Activated T-cell treated with anti-CD3 and anti-CD28 coated beads for 1 hour (primary cell): ENCODE results near the gene PPFIA3.
"Not testable (repeated sequence)": the region's sequence is repeated elsewhere in the genome, so short reads cannot be mapped to it uniquely, and the experiment has no call there.

Experiments used
- DNase-seq: peaks from one replicate; pipeline ENCODE4 v3.0.0-alpha.2; 2020; ENCODE audit warnings: low read depth

The PPFIA3 gene

DNA sequence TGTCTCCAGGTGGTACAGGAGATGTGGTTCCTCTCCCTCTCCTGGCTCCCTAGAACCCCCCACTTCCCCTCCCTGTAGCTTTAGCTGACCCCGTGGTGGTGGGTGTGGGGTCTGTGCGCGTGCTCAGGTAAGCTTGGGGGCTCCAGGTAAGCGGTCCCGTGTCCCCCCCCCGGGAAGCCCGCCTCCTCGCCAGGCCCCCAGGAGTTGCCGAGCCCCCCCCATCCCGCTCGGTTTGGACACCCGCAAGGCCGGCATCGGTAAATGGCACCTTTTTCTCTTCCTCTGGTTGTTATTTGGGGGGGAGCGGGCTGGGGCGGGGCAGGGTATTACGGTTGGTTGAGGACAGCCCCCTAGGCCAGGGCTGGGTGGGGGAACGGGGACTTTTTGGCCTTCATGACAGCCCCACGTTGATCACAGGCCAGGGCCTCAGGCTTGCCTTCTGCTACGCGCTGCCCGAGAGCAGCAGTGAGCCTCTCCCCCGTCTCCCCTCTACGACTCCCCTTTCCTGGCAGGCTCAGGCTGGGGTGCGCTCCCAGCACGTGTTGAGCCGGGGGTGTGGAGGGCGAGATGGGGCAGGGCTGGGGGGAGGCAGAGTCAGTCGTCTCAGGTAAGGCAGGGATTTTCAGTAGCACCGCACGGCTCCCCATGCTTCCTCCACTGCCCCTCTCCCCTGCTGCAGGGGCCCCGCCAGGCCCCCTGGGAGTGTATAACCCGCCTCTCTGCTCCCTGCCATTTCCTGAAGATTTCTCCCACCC, 15.8 kb upstream of the PPFIA3 start:
- DNase-seq, result no peak

DNA sequence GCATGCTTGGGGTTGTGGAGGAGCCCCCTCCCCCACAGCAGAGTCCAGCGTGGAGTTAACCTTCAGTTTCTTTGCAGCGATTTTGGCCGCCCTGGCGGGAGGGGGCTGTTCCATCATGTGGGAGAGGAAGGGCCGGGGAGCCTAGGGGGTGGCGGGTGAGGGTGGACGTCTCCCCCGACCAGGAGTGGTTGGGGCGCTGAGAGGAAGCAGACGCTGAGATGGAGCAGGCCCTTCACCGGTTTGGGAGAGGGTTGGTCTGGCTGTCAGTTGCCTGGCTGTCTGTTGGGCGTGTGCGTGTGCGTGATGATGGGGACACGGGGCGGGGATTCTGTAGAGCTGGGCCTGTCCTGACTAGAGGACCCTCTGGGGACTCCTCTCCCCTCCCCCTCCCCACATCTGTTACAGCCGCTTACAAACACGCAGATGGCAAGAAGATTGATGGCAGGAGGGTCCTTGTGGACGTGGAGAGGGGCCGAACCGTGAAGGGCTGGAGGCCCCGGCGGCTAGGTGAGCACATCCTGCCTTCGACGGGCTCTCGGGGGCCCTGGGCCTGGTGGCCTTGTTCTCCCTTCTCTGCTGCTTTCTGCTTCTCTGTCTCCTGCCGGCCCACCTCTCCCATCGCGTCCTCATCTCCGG, 15.0 kb upstream of the PPFIA3 start:
- no peak for DNase-seq

DNA sequence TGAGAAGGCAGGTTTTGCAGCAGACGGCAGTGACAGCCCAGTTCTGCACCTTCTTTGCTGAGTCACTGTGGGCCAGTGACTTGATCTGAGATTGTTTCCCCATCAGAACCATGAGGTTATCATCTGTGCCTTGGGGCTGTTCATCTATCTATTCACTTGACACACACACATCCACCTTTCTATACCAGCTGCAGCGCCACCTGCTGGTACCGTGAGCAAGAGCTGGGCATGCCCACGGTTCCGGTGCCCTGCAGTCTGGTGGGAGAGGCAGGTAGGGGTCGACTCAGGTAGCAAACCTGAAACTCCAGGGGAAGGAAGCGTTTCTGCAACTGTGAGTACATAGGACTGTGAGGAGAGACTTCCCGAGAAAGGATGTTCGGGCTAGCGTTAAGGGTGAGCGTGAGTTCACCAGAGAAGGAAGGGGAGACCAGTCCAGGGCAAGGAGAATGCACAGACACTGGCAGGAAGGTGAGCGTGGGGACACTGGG, 12.7 kb upstream of the PPFIA3 start:
- DNase-seq, result peak; percentile 67

DNA sequence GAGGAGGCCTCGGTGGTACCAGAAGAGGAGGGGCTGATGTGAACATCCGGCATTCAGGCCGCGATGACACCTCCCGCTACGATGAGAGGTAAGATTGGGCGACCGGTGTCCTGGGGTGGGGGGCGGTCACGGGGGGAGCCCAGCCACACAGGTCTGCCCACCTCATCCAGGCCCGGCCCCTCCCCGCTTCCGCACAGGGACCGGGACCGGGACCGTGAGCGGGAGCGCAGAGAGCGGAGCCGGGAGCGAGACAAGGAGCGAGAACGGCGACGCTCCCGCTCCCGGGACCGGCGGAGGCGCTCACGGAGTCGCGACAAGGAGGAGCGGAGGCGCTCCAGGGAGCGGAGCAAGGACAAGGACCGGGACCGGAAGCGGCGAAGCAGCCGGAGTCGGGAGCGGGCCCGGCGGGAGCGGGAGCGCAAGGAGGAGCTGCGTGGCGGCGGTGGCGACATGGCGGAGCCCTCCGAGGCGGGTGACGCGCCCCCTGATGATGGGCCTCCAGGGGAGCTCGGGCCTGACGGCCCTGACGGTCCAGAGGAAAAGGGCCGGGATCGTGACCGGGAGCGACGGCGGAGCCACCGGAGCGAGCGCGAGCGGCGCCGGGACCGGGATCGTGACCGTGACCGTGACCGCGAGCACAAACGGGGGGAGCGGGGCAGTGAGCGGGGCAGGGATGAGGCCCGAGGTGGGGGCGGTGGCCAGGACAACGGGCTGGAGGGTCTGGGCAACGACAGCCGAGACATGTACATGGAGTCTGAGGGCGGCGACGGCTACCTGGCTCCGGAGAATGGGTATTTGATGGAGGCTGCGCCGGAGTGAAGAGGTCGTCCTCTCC, 11.5 kb upstream of the PPFIA3 start:
- no peak for DNase-seq

DNA sequence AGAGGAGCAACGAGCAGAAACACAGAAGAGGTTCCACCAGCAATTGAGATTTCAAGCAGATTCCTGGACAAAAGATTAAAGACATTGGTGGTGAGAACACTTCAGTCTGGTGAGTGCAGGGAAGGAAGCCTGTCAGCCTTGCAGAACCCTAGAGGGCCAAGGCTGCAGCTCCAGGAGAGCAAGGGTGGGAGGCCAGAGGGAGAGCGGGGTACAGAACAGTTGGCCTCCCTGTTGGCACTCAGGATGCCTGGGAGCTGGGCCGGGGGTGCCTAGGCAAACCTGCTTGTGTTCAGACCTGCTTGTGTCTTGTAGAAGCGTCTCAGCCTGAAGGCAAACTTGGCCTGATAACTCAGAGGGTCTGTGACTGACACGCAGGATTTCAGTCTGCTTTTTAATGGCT, 10.3 kb upstream of the PPFIA3 start:
- DNase-seq, result no peak

DNA sequence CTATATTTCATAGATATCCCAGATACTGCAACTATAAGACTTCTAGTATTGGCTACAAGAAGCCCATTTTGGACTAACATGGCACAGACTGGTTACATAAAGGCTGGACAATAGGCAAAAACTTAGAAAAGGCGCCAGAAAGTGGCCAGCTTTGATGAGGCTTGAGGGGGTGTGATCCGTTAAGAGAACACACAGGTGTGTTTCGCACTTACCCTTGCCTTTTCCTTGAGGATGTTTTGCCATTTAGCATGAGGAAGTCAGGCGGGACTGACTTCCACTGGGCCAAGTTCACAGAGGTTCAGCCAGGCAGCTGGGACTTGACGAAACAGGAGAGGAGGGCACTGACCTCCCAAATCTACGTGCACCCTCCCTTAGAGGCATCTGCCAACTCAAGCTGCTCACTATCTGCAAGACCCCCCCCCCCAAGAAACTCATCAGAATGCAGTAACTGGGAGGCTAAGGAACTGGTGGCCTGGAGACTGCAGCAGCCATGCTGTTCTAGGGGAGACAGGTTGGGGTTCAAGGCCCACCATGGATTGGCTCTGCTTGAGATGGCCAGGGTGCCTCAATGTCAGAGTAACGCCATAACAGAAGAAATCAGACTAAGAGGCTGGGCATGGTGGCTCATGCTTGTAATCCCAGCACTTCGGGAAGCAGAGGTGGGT, 9.6 kb upstream of the PPFIA3 start:
- no peak for DNase-seq

DNA sequence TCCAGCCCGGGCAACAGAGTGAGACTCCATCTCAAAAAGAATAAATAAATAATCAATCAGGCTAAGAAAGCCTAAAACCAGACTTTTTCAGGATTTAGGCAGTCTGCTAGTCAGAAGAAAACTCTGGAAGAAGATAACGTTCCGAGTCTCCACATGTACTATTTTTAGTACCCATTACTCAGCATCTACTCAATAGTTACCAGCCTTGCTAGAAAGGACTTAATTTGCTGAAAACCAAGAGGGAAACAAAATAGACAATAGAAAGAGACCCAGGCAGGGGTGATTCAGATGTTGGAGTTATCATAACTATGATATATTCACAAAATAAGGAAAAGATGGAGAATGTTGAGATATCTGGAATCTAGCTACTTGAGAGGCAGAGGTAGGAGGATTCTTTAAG, 8.8 kb upstream of the PPFIA3 start:
- no peak for DNase-seq

DNA sequence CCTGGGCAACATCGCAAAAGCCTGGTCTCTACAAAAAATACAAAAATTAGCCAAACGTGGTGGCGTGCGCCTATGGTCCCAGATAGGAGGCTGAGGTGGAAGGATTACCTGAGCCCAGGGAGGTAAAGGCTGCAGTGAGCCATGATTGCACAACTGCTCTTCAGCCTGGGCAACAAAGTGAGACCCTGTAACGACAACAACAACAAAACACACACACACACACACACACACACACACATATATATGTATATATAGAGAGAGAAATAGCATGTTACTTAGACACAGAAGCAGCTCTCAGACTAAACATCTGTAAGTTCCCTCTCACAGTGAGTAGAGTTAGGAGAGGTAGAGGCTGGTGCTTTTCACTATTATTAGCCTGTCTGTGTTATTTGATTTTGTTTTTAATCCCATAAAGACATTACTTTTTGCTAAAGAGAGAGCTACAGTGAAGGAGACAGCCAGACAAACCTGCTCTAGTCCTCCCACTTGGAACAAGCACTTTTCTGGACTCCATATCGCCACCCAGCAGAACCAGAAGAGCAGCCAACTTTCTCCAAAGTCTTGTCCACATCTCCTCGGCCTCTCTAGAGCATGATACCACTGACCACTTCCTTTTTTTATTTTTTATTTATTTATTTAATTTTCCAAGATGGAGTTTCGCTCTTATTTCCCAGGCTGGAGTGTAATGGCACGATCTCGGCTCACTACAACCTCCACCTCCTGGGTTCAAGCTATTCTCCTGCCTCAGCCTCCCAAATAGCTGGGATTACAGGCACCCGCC, 7.9 kb upstream of the PPFIA3 start:
- no peak for DNase-seq

DNA sequence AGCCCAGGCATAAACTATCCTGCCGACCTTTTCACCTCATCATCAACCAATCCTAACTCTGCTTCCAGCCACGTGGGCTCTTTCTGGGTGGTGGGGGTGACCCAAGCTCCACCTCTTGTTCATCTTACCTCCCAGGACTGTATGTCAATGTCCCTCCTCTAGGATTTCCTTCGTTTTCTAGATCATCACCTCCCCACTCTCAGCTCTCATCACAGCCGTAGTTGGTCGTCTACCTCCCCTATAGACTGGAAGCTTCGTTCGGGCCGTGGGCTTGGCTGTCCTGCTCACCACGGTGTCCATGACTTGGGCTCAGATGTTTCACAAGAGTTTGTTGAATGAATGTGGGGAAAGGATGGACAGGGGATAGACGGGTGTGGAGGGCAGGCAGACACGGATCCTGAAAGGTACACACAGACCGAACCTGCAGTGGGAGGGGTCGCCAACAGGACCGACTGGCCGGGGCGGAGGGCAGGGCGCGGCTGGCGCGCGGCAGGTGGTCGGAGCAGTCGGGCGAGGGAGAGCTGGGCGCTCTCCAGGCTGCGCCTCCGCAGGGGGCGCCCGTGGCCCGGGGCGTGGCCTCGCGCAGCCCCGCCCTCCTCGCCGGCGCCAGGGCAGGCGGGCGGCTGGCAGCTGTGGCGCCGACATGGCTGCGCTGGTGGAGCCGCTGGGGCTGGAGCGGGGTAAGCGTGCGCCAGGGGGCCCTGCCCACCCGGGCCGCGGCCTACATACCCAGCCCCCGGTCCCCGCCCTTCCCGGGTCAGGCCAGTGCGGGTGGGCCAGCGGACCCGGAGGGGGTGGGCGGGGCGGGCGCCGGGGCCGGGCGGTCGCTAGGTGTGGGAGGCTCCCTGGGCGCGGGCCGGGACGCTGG, 5.3 kb upstream of the PPFIA3 start, which contains the start of gene LIN7B:
TSS of gene LIN7B (plus strand) at position 609 of the 868 bp plus-strand sequence. CDS start at position 644, 35 bp downstream.
- DNase-seq, result peak; percentile 62

DNA sequence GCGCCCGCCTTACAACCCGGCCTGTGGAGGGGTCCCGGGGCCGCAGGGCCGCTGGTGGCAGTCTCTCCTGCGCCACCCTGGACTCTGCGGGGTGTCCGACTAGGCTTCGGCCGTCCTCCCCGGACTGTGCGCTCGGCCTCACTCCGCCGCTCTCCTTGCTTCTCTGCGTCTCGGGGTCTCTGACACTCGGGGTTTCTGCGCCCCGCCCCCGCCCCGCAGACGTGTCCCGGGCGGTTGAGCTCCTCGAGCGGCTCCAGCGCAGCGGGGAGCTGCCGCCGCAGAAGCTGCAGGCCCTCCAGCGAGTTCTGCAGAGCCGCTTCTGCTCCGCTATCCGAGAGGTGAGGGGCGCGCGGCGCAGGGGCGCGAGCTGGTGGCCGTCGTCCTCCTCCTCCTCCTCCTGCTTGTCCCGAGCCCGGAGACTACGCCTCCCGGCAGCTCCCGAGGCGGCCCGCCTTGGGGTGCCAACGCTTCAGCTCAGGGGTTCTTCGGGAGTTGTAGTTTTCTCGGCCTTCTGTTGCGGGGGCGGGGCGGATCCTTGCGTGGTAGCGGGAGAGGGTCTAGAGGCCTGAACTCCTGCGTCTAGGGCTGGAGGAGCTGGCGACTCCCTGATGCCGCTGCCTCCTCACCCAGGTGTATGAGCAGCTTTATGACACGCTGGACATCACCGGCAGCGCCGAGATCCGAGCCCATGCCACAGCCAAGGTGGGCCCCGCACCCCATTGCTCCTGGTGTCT, 4.5 kb upstream of the PPFIA3 start:
- peak; percentile 37 for DNase-seq

DNA sequence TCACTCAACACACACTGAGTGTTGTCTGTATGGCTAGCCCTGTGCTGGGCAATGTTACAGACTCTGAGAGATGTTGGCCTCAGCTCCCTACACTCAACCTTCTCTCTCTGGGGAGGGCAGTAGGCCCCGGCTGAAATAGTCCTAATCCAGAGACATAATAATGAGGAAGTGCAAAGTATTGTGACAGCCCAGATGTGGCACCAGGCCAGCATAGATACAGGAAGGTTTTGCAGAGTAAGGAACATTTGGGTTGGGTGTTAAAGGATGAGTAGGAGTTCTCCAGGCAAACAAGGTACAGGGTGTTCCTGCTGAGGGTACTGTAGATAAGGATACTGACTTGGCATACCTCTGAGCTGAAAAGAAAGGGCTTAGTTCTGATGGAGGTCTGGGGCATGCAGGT, 2.8 kb upstream of the PPFIA3 start:
- no peak for DNase-seq

DNA sequence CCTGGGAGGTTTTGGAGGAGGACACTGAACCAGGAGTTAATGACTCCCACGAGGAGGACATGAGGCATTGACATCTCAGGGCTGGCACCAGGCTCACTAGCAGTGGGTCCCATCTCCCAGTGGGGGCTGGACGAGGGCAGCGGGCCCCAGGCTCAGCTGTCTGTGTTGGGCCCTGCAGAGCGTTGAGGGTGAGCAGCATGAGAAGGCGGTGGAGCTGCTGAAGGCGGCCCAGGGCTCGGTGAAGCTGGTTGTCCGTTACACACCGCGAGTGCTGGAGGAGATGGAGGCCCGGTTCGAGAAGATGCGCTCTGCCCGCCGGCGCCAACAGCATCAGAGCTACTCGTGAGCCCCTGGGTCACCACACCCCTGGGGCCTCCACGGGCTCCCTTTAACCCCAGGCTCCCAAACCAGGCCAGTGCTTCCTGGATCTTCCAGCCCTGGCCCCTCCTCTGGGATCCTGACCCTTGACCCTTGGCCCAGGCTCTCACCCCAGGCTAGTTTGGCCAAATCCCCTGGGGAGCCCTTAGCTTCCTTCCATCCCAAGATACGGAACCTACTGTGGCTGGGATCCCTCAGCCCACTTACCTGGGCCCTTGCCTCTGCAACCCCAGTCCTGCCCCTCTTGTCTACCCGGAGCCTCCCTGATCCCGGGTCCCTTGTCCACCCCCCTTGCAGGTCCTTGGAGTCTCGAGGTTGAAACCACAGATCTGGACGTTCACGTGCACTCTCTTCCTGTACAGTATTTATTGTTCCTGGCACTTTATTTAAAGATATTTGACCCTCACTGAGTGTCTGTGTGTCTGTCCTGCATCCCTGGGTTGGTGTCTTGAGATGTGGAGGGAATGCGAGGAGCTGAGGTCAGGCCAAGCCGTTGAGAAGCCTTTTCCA, 1.4 kb upstream of the PPFIA3 start:
- DNase-seq, result no peak

DNA sequence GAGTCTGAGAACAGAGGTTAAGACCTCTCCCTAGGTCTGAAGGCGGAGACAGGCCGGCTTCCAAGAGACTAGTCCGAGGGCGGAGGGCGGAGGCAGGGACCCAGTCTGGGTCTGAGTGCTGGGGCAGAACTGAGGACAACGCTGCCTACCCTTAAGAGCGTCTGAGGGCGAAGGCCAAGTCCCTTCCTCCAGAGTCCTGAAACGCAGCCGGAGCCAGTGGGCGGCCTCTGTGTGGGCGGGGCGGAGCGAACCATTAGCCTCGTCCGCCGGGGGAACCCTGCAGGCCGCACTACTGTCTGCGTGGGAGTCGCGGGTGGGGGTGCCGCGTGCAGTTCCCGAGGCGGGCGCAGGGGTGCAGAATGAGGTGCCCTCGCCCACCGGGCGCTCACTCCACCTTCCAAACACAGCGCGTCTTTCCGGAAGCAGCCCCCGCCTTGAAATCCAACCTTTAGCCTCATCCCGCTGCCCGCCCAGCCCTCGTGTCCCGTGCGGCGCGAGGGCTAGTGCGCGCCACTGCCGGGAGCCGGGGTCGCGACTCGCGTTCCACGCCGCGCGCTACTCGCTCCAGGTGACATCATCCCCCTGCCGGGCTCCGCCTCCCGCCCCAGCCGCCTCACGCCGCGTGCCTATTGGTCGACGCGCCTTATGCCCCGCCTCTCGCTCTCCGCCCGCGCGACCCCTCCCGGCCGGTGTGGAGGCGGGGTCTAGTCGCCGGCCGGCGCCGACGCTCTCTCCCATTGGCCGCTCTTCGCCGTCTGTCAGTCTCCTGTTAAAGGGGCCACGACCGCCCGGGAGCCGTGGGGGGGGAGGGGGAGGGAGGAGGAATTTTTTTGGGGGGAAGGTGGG, 556 bp upstream of the PPFIA3 start, which contains the start of gene C19orf73:
TSS of gene C19orf73 (minus strand) at position 579 of the 846 bp plus-strand sequence. CDS start at position 458, 121 bp downstream.
- peak; percentile 93 for DNase-seq

DNA sequence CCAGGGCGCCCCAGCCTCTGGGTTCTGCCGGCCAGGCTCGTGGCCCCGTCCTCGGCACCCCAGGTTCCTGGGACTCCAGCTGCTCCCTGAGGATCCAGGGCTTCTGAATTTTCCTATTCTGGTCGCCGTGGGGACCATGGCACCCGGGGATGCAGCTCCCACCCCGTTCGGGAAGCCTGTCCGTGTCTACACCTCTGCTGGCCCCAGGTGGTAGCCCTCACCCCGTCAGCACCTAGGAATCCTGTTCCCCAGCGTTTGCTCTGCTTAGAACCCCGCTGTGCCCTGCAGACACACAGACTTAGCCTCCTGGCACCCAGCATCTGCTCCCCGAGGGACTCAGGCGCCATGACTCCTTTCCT, 960 bp downstream of the PPFIA3 start:
- no peak for DNase-seq

DNA sequence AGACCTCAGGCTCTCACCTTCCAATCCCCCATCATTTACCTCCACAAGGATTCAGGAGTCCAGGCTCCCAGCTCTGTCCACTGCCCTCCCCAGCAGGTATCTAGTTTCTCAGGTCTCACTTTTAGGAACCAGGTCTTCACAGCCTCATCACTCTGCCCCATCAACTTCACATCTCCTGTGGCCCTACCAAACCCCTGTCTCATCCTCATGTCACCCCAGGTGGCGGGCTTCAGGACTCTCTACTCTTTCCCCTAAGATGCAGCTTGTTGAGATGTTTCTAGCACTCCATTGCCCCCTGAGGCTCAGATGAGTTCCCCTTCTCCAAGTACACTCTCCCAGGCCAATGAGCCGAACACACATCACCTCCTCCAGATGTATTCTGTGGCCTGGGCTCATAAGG, 1.5 kb downstream of the PPFIA3 start:
- no peak for DNase-seq

DNA sequence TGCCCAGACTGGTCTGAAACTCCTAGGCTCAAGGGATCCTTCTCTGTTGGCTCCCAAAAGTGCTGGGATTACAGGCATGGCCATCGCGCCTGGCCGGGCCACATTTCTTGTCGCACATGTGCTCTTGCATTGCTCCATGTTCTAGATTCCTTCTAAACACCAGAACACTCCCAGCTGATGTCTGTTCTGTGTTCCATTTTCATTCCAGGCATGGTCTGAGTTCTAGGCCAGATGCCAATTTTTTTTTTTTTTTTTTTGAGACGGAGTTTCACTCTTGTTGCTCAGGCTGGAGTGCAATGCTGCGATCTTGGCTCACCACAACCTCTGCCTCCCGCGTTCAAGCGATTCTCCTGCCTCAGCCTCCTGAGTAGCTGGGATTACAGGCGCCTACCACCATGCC, 2.5 kb downstream of the PPFIA3 start:
- DNase-seq, result not testable (repeated sequence)

DNA sequence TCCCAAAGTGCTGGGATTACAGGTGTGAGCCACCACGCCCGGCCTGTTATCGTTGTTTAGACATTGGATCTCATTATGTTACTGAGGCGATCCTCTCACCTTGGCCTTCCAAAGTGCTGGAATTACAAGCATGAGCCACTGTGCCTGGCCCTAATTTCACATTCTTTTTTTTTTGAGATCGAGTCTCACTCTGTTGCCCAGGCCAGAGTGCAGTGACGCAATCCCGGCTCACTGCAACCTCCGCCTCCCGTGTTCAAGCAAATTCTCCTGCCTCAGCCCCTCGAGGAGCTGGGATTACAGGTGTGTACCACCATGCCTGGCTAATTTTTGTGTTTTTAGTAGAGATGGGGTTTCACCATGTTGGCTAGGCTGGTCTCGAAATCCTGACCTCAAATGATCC, 3.9 kb downstream of the PPFIA3 start:
- not testable (repeated sequence) for DNase-seq
